SK-N-SH (cell line): Measurements from ENCODE around the gene DCAF6. TPM values are rescaled to one million over a fixed set of nuclear protein-coding genes. Genes with fewer than 3 reads are reported as not detected.

Experiments
- CTCF ChIA-PET: fragments of 300-600, 350-600 bp; formaldehyde crosslinking; extraction: SDS; loops from one replicate; lab custom pipeline; 2021; lab: Yijun Ruan, JAX
- POLR2A ChIA-PET: fragments of 350-600 bp; sonication (Branson Sonifier 250); formaldehyde crosslinking; extraction: SDS; loops from one replicate; lab custom pipeline; 2020; ENCODE audit warnings: antibody characterized with exemption, inconsistent platforms; lab: Yijun Ruan, JAX
- DNase-seq: peaks from one replicate; pipeline ENCODE4 v3.0.0; 2012
- H2AFZ ChIP-seq: fragments of 200-600 bp; sonication (generic); 2 replicates; pipeline ENCODE4 v1.8.1; 2016; ENCODE audit warnings: antibody characterized with exemption, mild to moderate bottlenecking, low read depth
- H3F3A ChIP-seq: fragments of 200-600 bp; sonication (generic); replicated peaks from 2 replicates; pipeline ENCODE3; 2016; ENCODE audit warnings: antibody characterized with exemption, mild to moderate bottlenecking; ENCODE audit not compliant: insufficient read depth
- H3K27ac ChIP-seq, 2 experiments: fragments of 200-500 bp in 1 of 2; fragments of 200-600 bp in 1 of 2; sonication (Bioruptor generic) in 1 of 2; sonication (generic), shearing (Covaris generic) in 1 of 2; 2 replicates each; pipeline versions ENCODE4 v1.5.1 to v1.6.1; 2014 to 2016; ENCODE audit warnings: low read depth in 2 of 2, inconsistent platforms in 1 of 2, low read length in 1 of 2, mild to moderate bottlenecking in 1 of 2, mixed read lengths in 1 of 2
- H3K27me3 ChIP-seq: fragments of 200-600 bp; sonication (generic), shearing (Covaris generic); 2 replicates; pipeline ENCODE4 v1.6.1; 2016; ENCODE audit warnings: mixed run types; ENCODE audit not compliant: insufficient read depth
- H3K36me3 ChIP-seq, 2 experiments: fragments of 200-500 bp in 1 of 2; fragments of 200-600 bp in 1 of 2; sonication (Bioruptor generic) in 1 of 2; sonication (generic) in 1 of 2; replicated peaks in 1 of 2; 2 replicates each; pipeline versions ENCODE3 to v1.5.1; 2014 to 2016; ENCODE audit warnings: low read length in 1 of 2, mild to moderate bottlenecking in 1 of 2; ENCODE audit not compliant: insufficient read depth in 2 of 2, control insufficient read depth in 1 of 2
- H3K4me1 ChIP-seq, 2 experiments: fragments of 200-500 bp in 1 of 2; fragments of 200-600 bp in 1 of 2; sonication (Bioruptor generic) in 1 of 2; sonication (generic), shearing (Covaris generic) in 1 of 2; 2 replicates each; pipeline versions ENCODE4 v1.5.1 to v1.6.1; 2014 to 2016; ENCODE audit warnings: low read depth in 1 of 2, low read length in 1 of 2, mixed run types in 1 of 2; ENCODE audit not compliant: insufficient read depth in 2 of 2, control insufficient read depth in 1 of 2
- H3K4me2 ChIP-seq: fragments of 200-600 bp; sonication (generic), shearing (Covaris generic); 2 replicates; pipeline ENCODE4 v1.6.1; 2017; ENCODE audit warnings: mixed run types
- H3K4me3 ChIP-seq, 2 experiments: fragments of 200-500 bp in 1 of 2; fragments of 200-600 bp in 1 of 2; sonication (Bioruptor generic) in 1 of 2; sonication (generic), shearing (Covaris generic) in 1 of 2; 2 replicates each; pipeline versions ENCODE4 v1.5.1 to v1.8.1; 2014 to 2016; ENCODE audit warnings: low read depth in 2 of 2, inconsistent platforms in 1 of 2, low read length in 1 of 2, mild to moderate bottlenecking in 1 of 2, mixed read lengths in 1 of 2, moderate library complexity in 1 of 2
- H3K79me2 ChIP-seq: fragments of 200-600 bp; sonication (generic); 2 replicates; pipeline ENCODE4 v1.8.1; 2017; ENCODE audit warnings: mild to moderate bottlenecking; ENCODE audit not compliant: insufficient read depth
- H3K9ac ChIP-seq: fragments of 200-600 bp; sonication (generic); 2 replicates; pipeline ENCODE4 v1.6.1; 2017; ENCODE audit warnings: mixed run types
- H3K9me2 ChIP-seq: fragments of 200-600 bp; sonication (generic); 2 replicates; pipeline ENCODE4 v1.6.1; 2017; ENCODE audit warnings: mixed run types
- H3K9me3 ChIP-seq: fragments of 200-600 bp; sonication (generic); 2 replicates; pipeline ENCODE4 v1.6.1; 2017; ENCODE audit warnings: mixed run types, mild to moderate bottlenecking, moderate library complexity
- H4K20me1 ChIP-seq: fragments of 200-600 bp; sonication (generic); 2 replicates; pipeline ENCODE4 v1.6.1; 2017; ENCODE audit warnings: mild to moderate bottlenecking, mixed run types; ENCODE audit not compliant: insufficient read depth
- EZH2phosphoT487 ChIP-seq: fragments of 200-600 bp; sonication (generic); IDR thresholded peaks from 2 replicates; pipeline ENCODE4 v1.6.1; 2017; ENCODE audit warnings: low read depth, mixed run types, mild to moderate bottlenecking, antibody characterized with exemption, moderate library complexity, borderline replicate concordance
- FOXJ3 ChIP-seq: sonication (generic); formaldehyde crosslinking; IDR thresholded peaks from 2 replicates; pipeline ENCODE4 v1.5.1; 2020; ENCODE audit warnings: mild to moderate bottlenecking, missing genetic modification reagents
- JUND ChIP-seq: IDR thresholded peaks from 2 replicates; pipeline ENCODE4 v1.4.0; 2012
- MEF2A ChIP-seq: IDR thresholded peaks from 2 replicates; pipeline ENCODE4 v1.4.0; 2012; ENCODE audit warnings: low read depth, borderline replicate concordance
- SMC3 ChIP-seq: IDR thresholded peaks from 2 replicates; pipeline ENCODE4 v1.6.1; 2012; ENCODE audit warnings: low read depth, low read length, improper control_type of control experiment
- YY1 ChIP-seq: IDR thresholded peaks from 2 replicates; pipeline ENCODE4 v1.4.0; 2012; ENCODE audit warnings: low read depth, mild to moderate bottlenecking
- WGBS: methylation state at CpG from one replicate; pipeline ENCODE4 v1.1.6; 2017; ENCODE audit warnings: low lambda C conversion rate; 5-methylcytosine and 5-hydroxymethylcytosine counted together
- polyA plus RNA-seq, 3 experiments: library from polyadenylated mRNA; depleted of rRNA; stranded (reverse); fragments of >200 nt; gene quantifications; 2 replicates each; pipeline ENCODE4 v1.2.3, GENCODE V29; 2012
- TF ChIP-seq, protein P1 (sequence below): IDR thresholded peaks from 2 replicates; pipeline ENCODE4 v1.4.0; 2012; ENCODE audit warnings: low read depth, borderline replicate concordance
- TF ChIP-seq, protein P2 (sequence below): IDR thresholded peaks from 2 replicates; pipeline ENCODE4 v1.4.0; 2012; ENCODE audit warnings: low read depth

The DCAF6 gene
- polyA plus RNA-seq, 1 of the 3 experiments (the other 2 are of a cell fraction) = 31.3 TPM

DNA sequence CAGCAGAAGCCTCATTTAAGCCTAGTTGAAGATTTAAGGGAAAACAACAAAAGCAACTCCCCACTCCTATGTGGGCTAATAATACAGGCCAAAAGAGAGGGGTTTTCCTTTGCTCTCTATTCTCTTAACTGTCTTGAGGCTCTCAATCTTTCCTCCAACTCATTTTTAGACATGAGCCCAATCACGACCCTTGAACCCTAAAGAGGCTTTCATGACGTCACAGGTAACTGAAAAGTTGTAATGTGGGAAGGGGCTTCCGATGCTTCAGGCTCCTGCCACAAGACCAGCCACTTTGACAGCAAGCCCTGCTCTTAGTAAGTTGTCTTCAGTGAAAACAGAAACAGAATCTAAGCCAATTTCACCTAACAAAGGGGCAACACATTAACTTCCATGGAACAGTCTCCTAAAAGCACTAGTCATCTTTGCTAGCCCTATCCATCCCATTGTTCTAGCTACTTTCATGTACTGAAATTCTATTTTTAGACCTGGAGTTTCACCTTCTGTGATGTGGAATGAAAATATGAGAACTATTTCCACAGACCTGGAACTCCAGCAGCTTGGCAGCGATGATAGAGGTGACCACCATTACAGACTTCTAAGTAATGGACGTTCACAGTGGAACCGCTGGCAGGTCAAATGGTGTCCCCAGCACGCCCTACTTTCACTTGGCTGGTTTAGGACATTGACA, 164.0 kb downstream of the DCAF6 start:
- Histone ChIP-seq H4K20me1 (no peaks in the 10 kb centered on the region), H3K79me2 (peaks cover 4% of the 10 kb centered on the region; the same call in 1 of the 2 replicates), H3K9me2 (no peaks in the 10 kb centered on the region), H3K4me1 (peaks cover 0 to 17% of the 10 kb centered on the region in 2 experiments; a peak in 1 of 4 replicates), H3K27me3 (no peaks in the 10 kb centered on the region), H3K27ac (no peak overlapping the region), H3K9ac (no peak overlapping the region), H3F3A (no peaks in the 10 kb centered on the region), H3K4me3 (no peak overlapping the region), H2AFZ (no peak overlapping the region), H3K4me2 (no peak overlapping the region), H3K9me3 (no peaks in the 10 kb centered on the region)
- POLR2A ChIA-PET = no interaction called here
- no peak for DNase-seq
- WGBS = 91% methylated on average over 7 of the region's 7 CpGs
- CTCF ChIA-PET = interaction anchor here (0.8 to 3.3 kb wide), 3 partner anchors 18 to 45 kb away, joined by 3 to 14 read pairs (median 7); no protein-coding TSS in a partner anchor
- TF ChIP-seq FOXJ3 (CRISPR knock-in tag) (no peak), EZH2phosphoT487 (no peak), MEF2A (peak; percentile 35; the same call in 1 of the 2 replicates)
- TF ChIP-seq, protein P1, sequence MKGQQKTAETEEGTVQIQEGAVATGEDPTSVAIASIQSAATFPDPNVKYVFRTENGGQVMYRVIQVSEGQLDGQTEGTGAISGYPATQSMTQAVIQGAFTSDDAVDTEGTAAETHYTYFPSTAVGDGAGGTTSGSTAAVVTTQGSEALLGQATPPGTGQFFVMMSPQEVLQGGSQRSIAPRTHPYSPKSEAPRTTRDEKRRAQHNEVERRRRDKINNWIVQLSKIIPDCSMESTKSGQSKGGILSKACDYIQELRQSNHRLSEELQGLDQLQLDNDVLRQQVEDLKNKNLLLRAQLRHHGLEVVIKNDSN = no peak
- TF ChIP-seq, all 33 proteins: peak for 1
- H3K36me3 ChIP-seq = peaks cover 14 to 52% of the 10 kb centered on the region in 2 experiments

DNA sequence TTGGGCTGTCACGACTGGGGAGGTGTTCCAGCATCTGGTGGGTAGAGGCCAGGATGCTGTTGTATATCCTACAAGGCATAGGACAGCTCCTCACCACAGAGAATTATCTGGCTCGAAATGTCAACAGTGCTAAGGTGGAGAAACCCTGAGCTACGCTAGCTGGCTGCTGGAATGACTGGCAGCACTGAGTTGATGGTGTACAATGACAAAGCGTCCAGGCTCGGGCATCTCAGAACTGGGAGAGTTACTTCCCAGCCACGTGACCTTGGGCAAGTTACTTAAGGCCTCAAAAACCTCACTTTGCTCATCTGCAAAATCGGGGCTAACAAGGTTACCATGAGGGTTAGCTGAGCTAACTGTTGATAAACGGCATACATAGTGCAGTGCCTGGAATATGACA, 164.9 kb downstream of the DCAF6 start:
- Histone ChIP-seq H3K9ac (no peak overlapping the region), H3K36me3 (peaks cover 7 to 48% of the 10 kb centered on the region in 2 experiments), H3K4me1 (peaks cover 0 to 17% of the 10 kb centered on the region in 2 experiments; a peak in 1 of 4 replicates), H3K9me2 (no peaks in the 10 kb centered on the region), H3K27ac (no peak overlapping the region), H3K4me3 (no peak overlapping the region), H3K27me3 (no peaks in the 10 kb centered on the region), H2AFZ (no peak overlapping the region), H3F3A (no peaks in the 10 kb centered on the region), H3K4me2 (no peak overlapping the region), H3K9me3 (no peaks in the 10 kb centered on the region), H4K20me1 (no peaks in the 10 kb centered on the region)
- WGBS = 96% methylated on average over 8 of the region's 8 CpGs
- ChIA-PET CTCF (interaction anchor here (0.7 to 3.3 kb wide), 5 partner anchors 13 to 44 kb away, joined by 3 to 14 read pairs (median 7); no protein-coding TSS in a partner anchor), POLR2A (no interaction called here)
- no peak for DNase-seq
- TF ChIP-seq SMC3 = no peak
- TF ChIP-seq FOXJ3 (CRISPR knock-in tag) = no peak
- TF ChIP-seq, all 33 proteins: peak for 0
- H3K79me2 ChIP-seq = peaks cover 6% of the 10 kb centered on the region; the same call in 1 of the 2 replicates

DNA sequence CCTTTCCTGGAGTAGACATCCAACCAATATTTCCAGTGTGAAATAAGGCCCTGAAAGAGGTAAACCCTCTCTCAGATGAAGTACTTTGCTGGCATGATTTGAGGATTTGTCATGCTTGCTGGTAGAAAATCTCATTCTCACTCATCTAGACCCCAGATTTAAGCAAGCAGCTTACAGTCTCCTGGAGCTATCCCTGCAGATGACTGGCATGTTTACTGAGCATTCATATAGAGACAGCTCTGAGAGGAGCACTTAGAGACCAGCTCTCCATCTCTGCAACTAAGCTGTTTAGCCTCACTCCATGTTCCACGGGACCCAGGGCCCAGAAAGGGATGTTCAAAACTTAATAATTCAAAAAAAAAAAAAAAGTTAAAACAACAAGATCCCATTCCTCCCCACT, 166.0 kb downstream of the DCAF6 start:
- DNase-seq = no peak
- ChIA-PET POLR2A (no interaction called here), CTCF (interaction anchor here (1.8 to 3.3 kb wide), 3 partner anchors 16 to 43 kb away, joined by 8 to 14 read pairs (median 10); no protein-coding TSS in a partner anchor)
- H3K4me3 ChIP-seq = no peak overlapping the region
- H3K79me2 ChIP-seq = peaks cover 17% of the 10 kb centered on the region
- 83% methylated on average over 1 of the region's 1 CpG for WGBS
- no peak overlapping the region for H3K9ac ChIP-seq
- H4K20me1 ChIP-seq = no peaks in the 10 kb centered on the region
- H3K36me3 ChIP-seq = peaks cover 13 to 39% of the 10 kb centered on the region in 2 experiments
- H3F3A ChIP-seq = no peaks in the 10 kb centered on the region
- no peaks in the 10 kb centered on the region for H3K9me2 ChIP-seq
- no peaks in the 10 kb centered on the region for H3K27me3 ChIP-seq
- no peak overlapping the region for H3K4me2 ChIP-seq
- no peak overlapping the region; a peak in 1 of 4 replicates for H3K27ac ChIP-seq
- H2AFZ ChIP-seq = no peak overlapping the region
- H3K4me1 ChIP-seq = peaks cover 0 to 17% of the 10 kb centered on the region in 2 experiments; a peak in 1 of 4 replicates
- H3K9me3 ChIP-seq = no peaks in the 10 kb centered on the region
- no peak for TF ChIP-seq EZH2phosphoT487
- no peak for TF ChIP-seq JUND
- no peak for TF ChIP-seq YY1
- TF ChIP-seq, protein P2, sequence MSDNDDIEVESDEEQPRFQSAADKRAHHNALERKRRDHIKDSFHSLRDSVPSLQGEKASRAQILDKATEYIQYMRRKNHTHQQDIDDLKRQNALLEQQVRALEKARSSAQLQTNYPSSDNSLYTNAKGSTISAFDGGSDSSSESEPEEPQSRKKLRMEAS = no peak
